Stimulated activated CD8-positive, alpha-beta memory T cell treated with anti-CD3 and anti-CD28 coated beads, Interleukin-12 subunit alpha, Interleukin-12 subunit beta, amount 100 ng/mL, for 4 hours (primary cell): ENCODE data around the gene PDE2A.

ENCODE experiments used
- DNase-seq: peaks from one replicate; pipeline ENCODE4 v3.0.0-alpha.2; 2020; ENCODE audit warnings: low read depth

PDE2A gene

DNA sequence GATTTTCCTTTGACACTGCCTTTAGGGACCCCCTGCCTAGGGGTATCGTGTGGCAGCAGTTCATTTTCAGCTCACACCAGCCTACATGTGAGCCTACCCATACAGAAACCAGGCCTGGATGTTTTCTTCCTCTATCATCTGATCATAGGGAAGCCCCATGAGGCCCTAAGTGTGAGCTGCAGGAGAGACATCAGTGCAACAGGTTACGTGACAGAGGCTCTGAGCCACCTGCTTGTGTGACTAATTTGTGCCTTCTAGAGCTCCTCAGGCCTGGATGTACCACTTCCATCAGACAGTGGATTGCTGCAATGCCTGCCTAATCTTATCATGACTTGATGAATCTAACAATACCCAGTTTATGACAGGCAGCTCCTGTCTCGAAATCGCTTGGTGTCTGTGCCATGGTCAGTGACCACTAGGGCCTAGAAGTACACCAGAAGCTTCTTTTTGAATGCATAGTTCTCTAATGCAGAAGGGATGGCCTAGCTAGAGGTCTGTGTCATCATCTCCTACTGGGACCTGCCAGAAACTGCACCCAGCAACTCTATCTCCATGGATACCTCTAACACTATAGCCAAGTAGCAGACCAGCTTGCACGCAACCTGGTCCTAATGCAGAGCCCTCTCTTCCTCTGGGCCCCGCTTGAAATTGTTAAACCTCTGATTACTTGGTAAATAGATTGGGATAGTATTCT lies 130.2 kb downstream of the PDE2A start:
- DNase-seq, result no peak

DNA sequence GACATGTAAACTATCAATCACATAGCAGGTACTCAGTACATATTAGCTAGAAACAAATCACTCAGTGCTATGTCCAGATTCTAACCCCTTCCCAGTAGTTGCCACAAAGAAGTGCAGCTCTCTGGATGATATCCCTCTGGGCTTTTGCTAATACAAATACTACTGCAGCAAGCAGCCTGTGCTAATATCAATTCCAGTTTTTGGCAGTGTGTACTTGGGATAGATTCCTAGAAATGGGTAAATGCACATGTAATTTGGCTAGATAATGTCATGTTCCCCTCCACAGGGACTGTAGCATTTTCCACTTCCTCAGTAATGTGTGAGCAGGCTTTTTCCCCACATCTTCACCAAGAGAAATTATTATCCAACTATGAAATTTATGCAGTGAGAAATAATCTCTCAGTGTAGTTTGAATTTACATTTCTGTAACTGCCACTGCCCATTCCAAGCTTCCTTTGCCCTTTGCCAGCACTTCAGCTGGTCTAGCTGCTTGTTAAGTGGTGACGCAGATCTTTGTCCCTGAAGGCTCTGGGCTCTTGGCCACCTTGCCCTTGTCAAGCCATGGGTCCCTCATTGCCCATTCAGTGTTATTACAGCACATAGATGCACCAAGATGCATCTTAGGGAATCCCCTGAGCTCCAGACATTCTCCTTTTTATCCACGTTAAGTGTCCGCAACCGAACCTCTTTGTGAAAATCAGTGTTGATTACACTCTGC lies 132.8 kb downstream of the PDE2A start:
- no peak for DNase-seq

DNA sequence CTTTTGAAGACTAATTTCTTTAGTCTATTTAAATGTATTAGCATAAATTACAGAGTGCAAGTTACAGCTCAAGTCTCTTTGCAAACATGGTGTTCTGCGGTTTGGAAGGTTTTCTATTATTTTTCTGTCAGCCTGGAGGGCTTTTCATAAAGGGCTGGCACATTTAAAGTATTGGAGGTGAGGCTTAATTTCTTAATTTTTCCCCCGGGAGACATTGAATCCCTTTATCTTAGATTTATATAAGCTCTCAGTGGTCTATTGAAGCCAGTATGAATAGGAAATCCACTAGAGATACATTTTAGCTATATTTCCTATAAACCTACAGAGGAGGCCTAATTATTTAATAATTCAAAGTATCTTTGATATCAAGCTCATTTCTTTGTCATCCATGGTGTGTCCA lies 137.2 kb downstream of the PDE2A start:
- no peak for DNase-seq

DNA sequence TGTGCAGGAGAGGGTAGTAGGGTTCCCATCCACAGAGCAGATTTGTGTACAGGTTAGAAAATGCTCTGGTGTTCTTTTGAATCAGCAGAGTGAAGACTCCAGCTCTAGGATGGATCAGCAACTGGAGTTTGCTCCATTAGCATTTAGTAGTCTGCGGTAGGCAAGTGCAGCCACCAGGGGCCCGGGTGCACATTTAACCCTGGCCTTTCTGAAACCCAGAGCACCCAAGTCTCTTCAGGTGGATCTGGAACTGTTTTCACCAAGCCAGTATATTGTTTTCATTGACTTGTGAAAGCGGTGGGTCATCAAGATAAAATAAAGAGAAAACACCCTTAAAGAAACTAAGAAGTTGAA lies 139.1 kb downstream of the PDE2A start:
- DNase-seq, result no peak

DNA sequence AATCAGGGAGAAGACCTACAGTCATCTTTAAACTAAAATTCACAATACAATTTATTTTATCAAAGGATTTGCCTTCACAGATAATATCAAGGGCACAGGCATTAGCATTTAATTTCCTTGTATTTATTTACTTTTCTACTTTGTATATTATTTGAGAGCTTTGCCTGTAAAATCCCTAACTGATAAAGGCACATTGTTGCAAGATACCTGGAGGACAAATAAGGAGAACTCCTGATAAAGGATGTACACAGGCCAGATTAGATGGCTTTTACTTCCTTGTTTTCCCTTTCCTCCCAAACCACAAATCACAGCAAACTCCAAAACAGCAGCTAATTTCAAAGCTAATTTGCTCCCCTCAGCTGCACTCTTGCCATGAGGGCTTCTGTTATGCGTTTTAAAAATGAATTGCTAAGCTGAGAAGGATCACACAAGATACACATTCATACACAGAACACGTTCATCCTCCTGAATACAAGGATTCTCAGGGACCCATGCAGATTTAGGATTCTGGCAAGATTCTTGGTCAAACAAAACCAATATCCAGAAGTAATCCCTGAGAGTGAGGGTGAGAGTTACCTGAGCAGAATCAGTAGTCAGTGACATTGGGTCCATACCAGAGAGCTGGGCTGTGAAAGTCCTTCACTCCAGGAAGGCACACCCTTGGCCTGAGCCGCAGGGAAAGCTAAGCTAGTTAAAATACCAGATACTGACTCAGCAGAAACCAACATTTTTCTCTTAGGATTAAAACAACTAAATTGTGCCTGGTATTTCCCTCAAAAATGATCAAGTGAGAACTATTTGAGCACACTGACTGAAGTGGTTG lies 139.6 kb downstream of the PDE2A start:
- no peak for DNase-seq

DNA sequence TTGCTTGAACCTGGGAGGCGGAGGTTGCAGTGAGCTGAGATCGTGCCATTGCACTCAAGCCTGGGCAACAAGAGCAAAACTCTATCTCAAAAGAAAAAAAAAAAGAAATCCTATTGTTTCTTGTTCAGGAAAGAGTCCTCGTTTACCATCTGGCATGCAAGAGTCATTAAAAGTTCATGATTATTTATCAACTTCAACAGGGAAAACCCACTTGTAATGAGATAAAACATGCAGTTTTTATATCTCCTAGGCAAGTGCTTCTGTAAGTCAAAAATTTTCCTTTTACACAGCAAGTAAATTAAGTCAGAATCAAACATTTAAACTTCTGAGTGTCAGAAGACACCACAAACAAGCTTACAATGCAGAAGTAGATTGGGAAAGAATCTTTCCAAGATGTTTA lies 145.2 kb downstream of the PDE2A start:
- no peak for DNase-seq

DNA sequence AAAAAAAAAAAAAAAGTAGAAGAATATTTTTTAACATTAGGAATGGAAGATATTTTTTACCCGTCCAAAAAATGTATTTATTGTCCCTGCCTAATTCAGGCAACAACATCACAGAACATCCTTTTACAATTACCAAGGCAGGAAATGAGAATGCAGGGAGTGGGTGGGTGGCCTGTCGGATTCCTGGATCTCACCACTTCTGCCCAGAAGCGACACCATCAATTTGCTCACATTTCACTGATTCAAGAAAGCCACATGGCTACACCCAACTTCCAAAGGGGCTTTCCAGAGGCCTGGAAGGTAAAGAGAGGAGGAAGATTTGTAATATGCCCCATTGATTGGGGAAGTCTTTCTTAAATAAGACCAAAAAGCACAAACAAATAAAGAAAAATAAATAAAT lies 146.1 kb downstream of the PDE2A start:
- no peak for DNase-seq
